Measurements from ENCODE around the gene TM9SF4. TPM values are rescaled to one million over a fixed set of nuclear protein-coding genes. Genes with fewer than 3 reads are reported as not detected.

TM9SF4 gene
- polyA plus RNA-seq, 1 donor (not counting 4 experiments of a cell fraction or from before 2014, with no cell fraction given), result 49.4 TPM

DNA sequence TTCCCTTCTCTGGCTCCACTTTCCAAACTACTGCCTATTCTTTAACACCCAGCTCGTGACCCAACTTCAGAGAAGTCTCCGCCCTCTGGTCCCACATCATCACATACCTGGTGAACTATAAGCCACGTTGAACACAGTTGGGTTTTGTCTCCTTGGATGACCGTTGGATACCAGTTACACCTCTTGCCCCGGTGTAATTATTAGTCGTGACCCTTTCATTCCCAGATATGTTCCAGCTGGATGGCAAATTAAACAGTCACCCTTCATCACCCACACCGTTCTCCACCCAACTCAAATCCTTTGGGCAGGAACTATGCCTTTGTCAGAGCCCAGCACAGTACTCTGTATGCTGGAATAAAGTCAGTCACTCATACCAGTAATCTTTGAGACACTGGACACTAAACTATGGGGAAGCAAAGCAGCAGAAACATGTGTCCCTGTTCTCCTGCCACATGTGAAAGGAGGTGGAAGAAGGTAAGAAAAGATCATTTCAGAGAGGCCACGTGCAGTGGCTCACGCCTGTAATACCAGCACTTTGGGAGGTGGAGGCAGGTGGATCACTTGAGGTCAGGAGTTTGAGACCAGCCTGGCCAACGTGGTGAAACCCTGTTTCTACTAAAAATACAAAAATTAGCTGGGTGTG, 75.6 kb downstream of the TM9SF4 start:
- Histone ChIP-seq H3K27ac (ENCODE audit: control insufficient read depth, insufficient read depth, low read length) (no peak overlapping the region), H3K79me2 (ENCODE audit: control insufficient read depth, insufficient read depth, low read length) (no peaks in the 10 kb centered on the region), H3K9me3 (ENCODE audit: control insufficient read depth, low read depth, low read length) (no peaks in the 10 kb centered on the region), H3K36me3 (ENCODE audit: control insufficient read depth in 2 of 2, extremely low read depth in 1 of 2, insufficient read depth in 2 of 2, low read length in 2 of 2) (no peaks in the 10 kb centered on the region), H4K20me1 (ENCODE audit: control insufficient read depth, extremely low read depth, insufficient read depth, low read length) (no peaks in the 10 kb centered on the region), H3K9me1 (ENCODE audit: control insufficient read depth, extremely low read depth, insufficient read depth, low read length) (no peaks in the 10 kb centered on the region), H3K4me3 (ENCODE audit: control insufficient read depth in 2 of 3, extremely low read depth in 1 of 3, insufficient read depth in 2 of 3, low read depth in 1 of 3, low read length in 3 of 3) (no peak overlapping the region), H3K9ac (ENCODE audit: control insufficient read depth, extremely low read depth, insufficient read depth, low read length) (no peak overlapping the region), H2AFZ (ENCODE audit: control insufficient read depth, low read length) (no peak overlapping the region), H3K4me2 (ENCODE audit: control insufficient read depth, extremely low read depth, insufficient read depth, low read depth, low read length) (no peak overlapping the region), H3K4me1 (ENCODE audit: control insufficient read depth, extremely low read depth, insufficient read depth, low read length) (peaks cover 3% of the 10 kb centered on the region), H3K27me3 (ENCODE audit: control insufficient read depth, extremely low read depth, insufficient read depth, low read length) (no peaks in the 10 kb centered on the region)
- dilution Hi-C loops (cut with MboI; ENCODE audit: extremely low pct_ligation_motif_present, low sequenced_read_pairs), result no loop called here
- DNase-seq (ENCODE audit: low read depth, low spot score), result no peak
- no peak for TF ChIP-seq CTCF (optimal IDR thresholded peaks at IDR 0.05 in 1 of 3, IDR thresholded peaks at IDR 0.05 in 1 of 3, conservative IDR thresholded peaks at IDR 0.05 in 1 of 3; ENCODE audit: extremely low read depth in 1 of 3, insufficient read depth in 2 of 3, low read length in 3 of 3)
- TF ChIP-seq EZH2 (IDR thresholded peaks at IDR 0.05; ENCODE audit: low read length), result no peak
- no peak for FAIRE-seq

GRCh38 chr20:32186506-32186905, 77.0 kb downstream of the TM9SF4 start:
- Histone ChIP-seq H4K20me1 (ENCODE audit: control insufficient read depth, extremely low read depth, insufficient read depth, low read length) (no peaks in the 10 kb centered on the region), H3K9me1 (ENCODE audit: control insufficient read depth, extremely low read depth, insufficient read depth, low read length) (no peaks in the 10 kb centered on the region), H3K4me2 (ENCODE audit: control insufficient read depth, extremely low read depth, insufficient read depth, low read depth, low read length) (no peak overlapping the region), H3K9ac (ENCODE audit: control insufficient read depth, extremely low read depth, insufficient read depth, low read length) (no peak overlapping the region), H3K9me3 (ENCODE audit: control insufficient read depth, low read depth, low read length) (no peaks in the 10 kb centered on the region), H3K36me3 (ENCODE audit: control insufficient read depth in 2 of 2, extremely low read depth in 1 of 2, insufficient read depth in 2 of 2, low read length in 2 of 2) (peaks cover 0 to 2% of the 10 kb centered on the region in 2 experiments), H3K27me3 (ENCODE audit: control insufficient read depth, extremely low read depth, insufficient read depth, low read length) (no peaks in the 10 kb centered on the region), H3K4me1 (ENCODE audit: control insufficient read depth, extremely low read depth, insufficient read depth, low read length) (peaks cover 3% of the 10 kb centered on the region), H3K27ac (ENCODE audit: control insufficient read depth, insufficient read depth, low read length) (no peak overlapping the region), H3K79me2 (ENCODE audit: control insufficient read depth, insufficient read depth, low read length) (no peaks in the 10 kb centered on the region), H2AFZ (ENCODE audit: control insufficient read depth, low read length) (no peak overlapping the region), H3K4me3 (ENCODE audit: control insufficient read depth in 2 of 3, extremely low read depth in 1 of 3, insufficient read depth in 2 of 3, low read depth in 1 of 3, low read length in 3 of 3) (no peak overlapping the region)
- no peak for DNase-seq (ENCODE audit: low read depth, low spot score)
- TF ChIP-seq EZH2 (IDR thresholded peaks at IDR 0.05; ENCODE audit: low read length) (no peak), CTCF (optimal IDR thresholded peaks at IDR 0.05 in 1 of 3, IDR thresholded peaks at IDR 0.05 in 1 of 3, conservative IDR thresholded peaks at IDR 0.05 in 1 of 3; ENCODE audit: extremely low read depth in 1 of 3, insufficient read depth in 2 of 3, low read length in 3 of 3) (no peak)
- no peak for FAIRE-seq
- dilution Hi-C loops (cut with MboI; ENCODE audit: extremely low pct_ligation_motif_present, low sequenced_read_pairs), result no loop called here

Measured in keratinocyte (primary cell).